Gastroesophageal sphincter (tissue), 4 donors: Measurements from ENCODE around the gene ECI2. TPM values are rescaled to one million over a fixed set of nuclear protein-coding genes. Genes with fewer than 3 reads are reported as not detected.
"Not testable (repeated sequence)": the region's sequence is repeated elsewhere in the genome, so short reads cannot be mapped to it uniquely, and the experiment has no call there.

Source experiments
- ATAC-seq: fragments of 150-250 bp; one replicate; pipeline ENCODE4 v1.9.1; 2016; ENCODE audit warnings: mild to moderate bottlenecking, moderate library complexity
- H3K27ac ChIP-seq, 4 donors: fragments of 200-600 bp; sonication (generic) in 3 of 4; 1 replicate in 3 of 4; 2 replicates in 1 of 4; pipeline ENCODE4 v1.5.1; 2016 to 2019
- H3K27me3 ChIP-seq: fragments of 200-600 bp; sonication (generic); one replicate; pipeline ENCODE4 v1.5.1; 2019
- H3K36me3 ChIP-seq, 2 donors: fragments of 200-600 bp; sonication (generic); one replicate each; pipeline ENCODE4 v1.5.1; 2019; ENCODE audit warnings: control low read depth in 1 of 2
- H3K4me1 ChIP-seq, 3 donors: fragments of 200-600 bp; sonication (generic); 1 replicate in 2 of 3; 2 replicates in 1 of 3; pipeline ENCODE4 v1.5.1; 2016 to 2019; ENCODE audit warnings: control low read depth in 2 of 3
- H3K4me3 ChIP-seq, 2 donors: fragments of 200-600 bp; sonication (generic); one replicate each; pipeline ENCODE4 v1.5.1; 2019; ENCODE audit warnings: mild to moderate bottlenecking in 1 of 2, moderate library complexity in 1 of 2
- H3K9me3 ChIP-seq, 3 donors: fragments of 200-600 bp; sonication (generic); one replicate each; pipeline ENCODE4 v1.5.1; 2017 to 2019; ENCODE audit warnings: control low read depth in 2 of 3
- EP300 ChIP-seq: sonication (generic); formaldehyde crosslinking; IDR thresholded peaks from one replicate; pipeline ENCODE4 v1.6.1; 2017; ENCODE audit warnings: antibody characterized with exemption, mild to moderate bottlenecking
- POLR2A ChIP-seq, 2 donors: fragments of 450-650 bp; IDR thresholded peaks; one replicate each; pipeline ENCODE4 v1.6.1; 2017; ENCODE audit warnings: antibody characterized with exemption in 2 of 2, mild to moderate bottlenecking in 2 of 2, moderate library complexity in 1 of 2
- POLR2AphosphoS5 ChIP-seq: sonication (generic); formaldehyde crosslinking; IDR thresholded peaks from one replicate; pipeline ENCODE4 v1.6.1; 2017; ENCODE audit warnings: antibody characterized with exemption
- WGBS, 2 donors: methylation state at CpG; one replicate each; pipeline ENCODE4 v1.1.5; 2018; ENCODE audit warnings: low coverage in 1 of 2; 5-methylcytosine and 5-hydroxymethylcytosine counted together
- total RNA-seq, 4 donors: library from RNA; depleted of rRNA; stranded (reverse); fragments of >200 nt; gene quantifications; one replicate each; pipeline ENCODE4 v1.1.0, GENCODE V29; 2016
- TF ChIP-seq, protein P1 (sequence below), 4 experiments: fragments of 200-600 bp in 2 of 4; fragments of 450-650 bp in 2 of 4; sonication (generic) in 1 of 4; IDR thresholded peaks; one replicate each; pipeline ENCODE4 v1.5.1; 2017 to 2019; ENCODE audit warnings: antibody characterized with exemption in 4 of 4, mild to moderate bottlenecking in 2 of 4, moderate library complexity in 2 of 4

Gene ECI2
- total RNA-seq, 4 donors from 2014 or later = 44.0 to 87.3 (median 46.9) TPM

DNA sequence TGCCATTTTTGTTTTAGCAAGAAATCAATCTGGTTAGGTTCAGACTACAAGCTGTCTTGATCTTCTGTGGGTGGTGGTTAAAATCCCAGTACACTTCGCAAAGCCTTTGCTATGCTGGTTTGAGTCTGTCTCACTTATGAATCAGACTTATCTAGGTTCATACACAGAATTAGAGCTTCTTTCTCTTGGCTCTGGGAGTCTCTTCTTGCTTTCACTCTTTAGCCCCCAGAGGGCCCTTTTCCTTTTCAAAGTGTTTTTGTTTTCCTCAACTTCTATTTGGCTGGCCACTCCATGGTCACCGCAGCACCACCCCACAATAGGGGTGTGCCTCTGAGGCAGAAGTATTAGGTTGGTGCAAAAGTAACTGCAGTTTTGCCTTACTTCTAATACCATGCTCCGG, 21.3 kb downstream of the ECI2 start:
- ATAC-seq = no peak
- WGBS, 2 donors = 97 to 100% methylated on average over 2 to 3 of the region's 3 CpGs
- Histone ChIP-seq H3K27ac (no peak overlapping the region), H3K4me1 (peaks cover 0 to 15% (median 6%) of the 10 kb centered on the region in 3 donors), H3K4me3 (no peak overlapping the region), H3K9me3 (peaks cover 0 to 12% (median 0%) of the 10 kb centered on the region in 3 donors), H3K27me3 (no peaks in the 10 kb centered on the region), H3K36me3 (peaks cover 0 to 51% of the 10 kb centered on the region in 2 donors)
- TF ChIP-seq, protein P1, sequence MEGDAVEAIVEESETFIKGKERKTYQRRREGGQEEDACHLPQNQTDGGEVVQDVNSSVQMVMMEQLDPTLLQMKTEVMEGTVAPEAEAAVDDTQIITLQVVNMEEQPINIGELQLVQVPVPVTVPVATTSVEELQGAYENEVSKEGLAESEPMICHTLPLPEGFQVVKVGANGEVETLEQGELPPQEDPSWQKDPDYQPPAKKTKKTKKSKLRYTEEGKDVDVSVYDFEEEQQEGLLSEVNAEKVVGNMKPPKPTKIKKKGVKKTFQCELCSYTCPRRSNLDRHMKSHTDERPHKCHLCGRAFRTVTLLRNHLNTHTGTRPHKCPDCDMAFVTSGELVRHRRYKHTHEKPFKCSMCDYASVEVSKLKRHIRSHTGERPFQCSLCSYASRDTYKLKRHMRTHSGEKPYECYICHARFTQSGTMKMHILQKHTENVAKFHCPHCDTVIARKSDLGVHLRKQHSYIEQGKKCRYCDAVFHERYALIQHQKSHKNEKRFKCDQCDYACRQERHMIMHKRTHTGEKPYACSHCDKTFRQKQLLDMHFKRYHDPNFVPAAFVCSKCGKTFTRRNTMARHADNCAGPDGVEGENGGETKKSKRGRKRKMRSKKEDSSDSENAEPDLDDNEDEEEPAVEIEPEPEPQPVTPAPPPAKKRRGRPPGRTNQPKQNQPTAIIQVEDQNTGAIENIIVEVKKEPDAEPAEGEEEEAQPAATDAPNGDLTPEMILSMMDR (IDR thresholded peaks at IDR 0.05) = no peak
- TF ChIP-seq EP300 (no peak), POLR2AphosphoS5 (no peak), POLR2A (IDR thresholded peaks at IDR 0.05) (no peak)

- Histone ChIP-seq H3K4me1 (peaks cover 0 to 20% (median 6%) of the 10 kb centered on the region in 3 donors), H3K36me3 (peaks cover 0 to 46% of the 10 kb centered on the region in 2 donors), H3K27me3 (no peaks in the 10 kb centered on the region), H3K27ac (no peak overlapping the region), H3K9me3 (peaks cover 0 to 12% (median 0%) of the 10 kb centered on the region in 3 donors), H3K4me3 (no peak overlapping the region)
- TF ChIP-seq EP300 = no peak
- TF ChIP-seq, protein P1 (IDR thresholded peaks at IDR 0.05) = no peak
- no peak for TF ChIP-seq POLR2A (IDR thresholded peaks at IDR 0.05)
- TF ChIP-seq POLR2AphosphoS5 = no peak
- ATAC-seq = no peak
These were observed 21.7 kb downstream of the ECI2 start for GRCh38 chr6:4113649-4114048.

DNA sequence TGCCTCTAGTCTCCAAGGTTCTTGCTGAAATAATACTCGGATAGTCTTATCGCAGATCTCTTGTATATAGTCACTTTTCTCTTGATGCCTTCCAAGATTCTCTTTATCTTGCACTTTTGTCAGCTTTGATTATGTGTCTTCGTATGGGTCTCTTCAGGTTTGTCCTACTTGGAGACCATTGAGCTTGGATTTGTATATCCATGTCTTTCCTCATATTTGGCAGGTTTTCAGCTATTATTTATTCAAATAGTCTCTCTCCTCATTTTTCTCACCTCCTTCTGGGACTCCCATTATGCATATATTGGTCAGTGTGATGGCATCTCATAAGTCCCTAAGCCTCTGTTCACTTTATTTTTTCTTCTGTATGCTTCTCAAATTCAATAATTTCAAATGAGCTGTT, 23.0 kb downstream of the ECI2 start:
- peaks cover 0 to 22% (median 6%) of the 10 kb centered on the region in 3 donors for H3K4me1 ChIP-seq
- 60 to 97% methylated on average over 2 to 3 of the region's 3 CpGs for WGBS, 2 donors

GRCh38 chr6:4109363-4109815, 26.0 kb downstream of the ECI2 start:
- ATAC-seq = peak; percentile 86
- peaks cover 0 to 12% (median 0%) of the 10 kb centered on the region in 3 donors for H3K9me3 ChIP-seq
- not testable (repeated sequence) for H3K27me3 ChIP-seq, H3K4me3 ChIP-seq, H3K36me3 ChIP-seq
- H3K27ac ChIP-seq = peak overlapping the region in 2 of 4 donors; percentile 38 to 68
- peaks cover 0 to 22% (median 6%) of the 10 kb centered on the region in 3 donors for H3K4me1 ChIP-seq
- TF ChIP-seq POLR2AphosphoS5 = peak; percentile 76
- 19 to 23% methylated on average over 4 of the region's 4 CpGs for WGBS, 2 donors

More for the DNA sequence above, 23.0 kb downstream of the ECI2 start:
- H3K36me3 ChIP-seq = peaks cover 0 to 33% of the 10 kb centered on the region in 2 donors
- H3K27ac ChIP-seq = no peak overlapping the region
- no peak for ATAC-seq
- no peak overlapping the region for H3K4me3 ChIP-seq
- no peaks in the 10 kb centered on the region for H3K27me3 ChIP-seq
- peaks cover 0 to 12% (median 0%) of the 10 kb centered on the region in 3 donors for H3K9me3 ChIP-seq
- TF ChIP-seq POLR2A (IDR thresholded peaks at IDR 0.05) = no peak
- TF ChIP-seq, protein P1 (IDR thresholded peaks at IDR 0.05) = no peak
- no peak for TF ChIP-seq POLR2AphosphoS5
- no peak for TF ChIP-seq EP300

- Histone ChIP-seq H3K4me1 (peaks cover 0 to 22% (median 6%) of the 10 kb centered on the region in 3 donors), H3K36me3 (no peaks in the 10 kb centered on the region), H3K4me3 (no peak overlapping the region), H3K27ac (peak overlapping the region in 2 of 4 donors; percentile 38 to 68), H3K27me3 (no peaks in the 10 kb centered on the region), H3K9me3 (peaks cover 0 to 12% (median 0%) of the 10 kb centered on the region in 3 donors)
- no peak for ATAC-seq
- no peak for TF ChIP-seq POLR2A (IDR thresholded peaks at IDR 0.05)
- TF ChIP-seq, protein P1 (IDR thresholded peaks at IDR 0.05) = no peak
- TF ChIP-seq EP300 = no peak
- no peak for TF ChIP-seq POLR2AphosphoS5
- WGBS, 2 donors = 82 to 85% methylated on average over 9 of the region's 9 CpGs
These were observed 26.7 kb downstream of the ECI2 start for GRCh38 chr6:4108561-4109093.
